Fibroblast of pulmonary artery (primary cell): ENCODE data around the gene SELENOO.

ENCODE experiments used
- DNase-seq: peaks from one replicate; pipeline ENCODE4 v3.0.0-alpha.2; 2010; ENCODE audit warnings: low read depth
- H3K4me3 ChIP-seq: replicated peaks from 2 replicates; pipeline ENCODE4 v1.5.1; 2011; ENCODE audit warnings: low read depth, mild to moderate bottlenecking, control low read depth, low read length, moderate library complexity
- CTCF ChIP-seq: IDR thresholded peaks from 2 replicates; pipeline ENCODE4 v1.5.1; 2011; ENCODE audit warnings: mild to moderate bottlenecking, control low read depth, low read length, inconsistent platforms; ENCODE audit errors: missing control alignments

SELENOO gene

DNA sequence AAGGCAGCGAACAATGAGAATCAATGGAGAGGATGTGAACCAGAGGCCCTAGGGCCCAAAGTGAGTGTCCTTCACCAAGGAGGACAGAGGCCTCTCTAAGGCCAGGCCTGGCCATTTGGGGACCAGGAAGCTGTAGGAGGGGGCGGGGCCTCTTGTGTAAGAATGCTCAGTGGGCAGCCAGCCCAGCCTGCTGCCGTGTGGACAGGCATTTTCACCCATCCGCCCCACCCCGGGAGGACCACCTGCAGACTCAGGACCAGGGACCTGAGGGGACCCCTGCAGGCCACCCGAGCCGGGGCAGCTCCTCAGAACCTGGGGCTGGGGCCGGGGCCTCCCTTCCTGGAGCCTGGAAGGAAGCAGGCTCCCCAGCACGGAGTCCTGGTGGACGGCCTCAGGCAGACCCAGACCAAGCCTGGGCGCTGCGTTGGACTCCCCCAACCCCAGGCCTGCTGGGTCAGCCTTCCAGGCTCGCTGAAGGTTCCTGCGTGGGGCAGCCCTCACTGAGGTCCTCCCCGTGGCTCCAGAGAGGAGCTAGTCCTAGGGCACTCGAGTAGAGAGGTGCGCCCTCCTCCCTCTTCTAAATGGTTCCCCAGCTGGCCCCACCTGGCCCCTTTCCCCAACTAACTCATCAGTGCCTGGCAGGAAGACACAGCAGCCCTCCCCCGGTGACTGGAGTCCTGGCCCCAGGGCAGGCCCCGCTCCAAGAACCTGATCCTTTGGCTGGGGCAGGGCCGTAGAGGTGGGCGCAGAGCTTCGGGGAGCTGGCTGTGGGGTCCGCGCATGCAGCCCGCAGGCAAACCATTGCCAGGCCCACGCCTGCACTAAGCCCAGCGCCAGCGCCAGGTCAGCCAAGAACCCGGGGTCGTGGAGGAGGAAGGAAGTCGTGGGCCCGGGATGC lies 16.6 kb upstream of the SELENOO start:
- DNase-seq, result peak; percentile 67
- H3K4me3 ChIP-seq, result peak overlapping the region; percentile 3
- TF ChIP-seq CTCF, result no peak

DNA sequence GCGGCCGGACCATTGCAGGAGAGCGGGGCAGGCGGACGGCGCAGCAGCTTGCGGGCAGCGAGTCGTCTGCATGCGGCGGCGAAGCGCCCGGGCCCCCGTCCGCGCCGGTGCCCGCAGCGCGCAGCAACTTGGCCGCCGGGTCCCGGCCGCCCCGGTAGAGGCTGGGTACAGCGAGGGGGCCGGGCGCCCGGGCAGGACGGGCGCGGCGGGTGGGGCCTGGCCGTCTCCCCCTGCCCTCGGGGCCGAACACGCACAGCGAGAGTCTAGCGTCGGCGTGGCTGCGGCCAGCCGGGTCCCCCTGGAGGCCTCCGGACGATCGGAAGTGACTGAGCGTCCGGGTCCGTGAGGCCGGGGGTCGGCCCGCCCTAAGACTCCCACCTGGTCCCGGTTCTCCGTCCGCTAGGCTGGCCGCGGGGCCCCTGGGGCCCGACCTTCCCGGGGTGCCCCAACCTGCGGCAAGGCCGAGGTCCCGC lies 15.9 kb upstream of the SELENOO start:
- peak overlapping the region; percentile 56 for H3K4me3 ChIP-seq
- DNase-seq, result no peak
- TF ChIP-seq CTCF, result no peak

- peak; percentile 89 for DNase-seq
- H3K4me3 ChIP-seq, result peak within 1 kb of the TSS; percentile 69
- no peak for TF ChIP-seq CTCF
These were observed 15.3 kb upstream of the SELENOO start, which contains the start of gene TRABD for GRCh38 chr22:50185375-50186087. TSS of gene TRABD (plus strand) at chr22:50185913. CDS start at chr22:50193061, 7,148 bp downstream.

DNA sequence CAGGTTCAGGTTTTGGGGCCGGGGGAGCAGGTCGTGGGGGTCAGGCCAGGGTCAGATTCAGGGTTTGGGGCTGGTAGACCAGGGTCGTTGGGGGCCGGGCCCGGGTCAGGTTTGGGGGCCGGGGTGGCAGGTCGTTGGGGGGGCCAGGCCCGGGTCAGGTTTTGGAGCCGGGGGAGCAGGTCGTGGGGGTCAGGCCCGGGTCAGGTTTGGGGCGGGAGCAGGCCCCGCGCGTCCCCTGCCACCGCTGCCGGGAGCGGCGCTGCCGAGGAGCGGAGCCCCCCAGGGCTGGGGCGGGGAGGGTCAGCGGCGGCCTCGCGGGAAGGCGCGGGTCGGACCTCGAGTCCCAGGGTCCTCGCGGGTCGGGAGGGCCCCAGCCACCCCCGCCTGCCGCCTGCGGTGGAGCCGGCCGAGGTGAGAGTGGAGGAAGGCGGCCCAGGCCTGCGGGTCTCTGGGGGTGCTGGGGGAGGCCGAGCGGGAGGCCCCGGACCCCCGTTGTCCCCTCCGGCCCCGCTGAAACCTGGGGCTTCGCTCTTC lies 14.6 kb upstream of the SELENOO start:
- peak overlapping the region; percentile 69 for H3K4me3 ChIP-seq
- DNase-seq, result no peak
- TF ChIP-seq CTCF, result no peak

- peak; percentile 37 for DNase-seq
- no peak for TF ChIP-seq CTCF
- H3K4me3 ChIP-seq, result peak overlapping the region; percentile 69
These were observed 13.9 kb upstream of the SELENOO start for GRCh38 chr22:50186761-50187523.

GRCh38 chr22:50188356-50188755 lies 12.5 kb upstream of the SELENOO start:
- no peak for DNase-seq
- H3K4me3 ChIP-seq, result no peak overlapping the region
- no peak for TF ChIP-seq CTCF
